Loucy (cell line): ENCODE data around the gene SYNE2.

Experiments
- EZH2phosphoT487 ChIP-seq: fragments of 200-600 bp; IDR thresholded peaks from 2 replicates; pipeline ENCODE4 v1.6.1; 2018; ENCODE audit warnings: antibody characterized with exemption, mild to moderate bottlenecking, moderate library complexity, borderline replicate concordance
- TF ChIP-seq, protein P1 (sequence below): fragments of 200-600 bp; sonication (generic); conservative IDR thresholded peaks from 2 replicates; pipeline ENCODE4 v1.5.1; 2014; ENCODE audit warnings: mild to moderate bottlenecking, antibody characterized with exemption, low read length

DNA sequence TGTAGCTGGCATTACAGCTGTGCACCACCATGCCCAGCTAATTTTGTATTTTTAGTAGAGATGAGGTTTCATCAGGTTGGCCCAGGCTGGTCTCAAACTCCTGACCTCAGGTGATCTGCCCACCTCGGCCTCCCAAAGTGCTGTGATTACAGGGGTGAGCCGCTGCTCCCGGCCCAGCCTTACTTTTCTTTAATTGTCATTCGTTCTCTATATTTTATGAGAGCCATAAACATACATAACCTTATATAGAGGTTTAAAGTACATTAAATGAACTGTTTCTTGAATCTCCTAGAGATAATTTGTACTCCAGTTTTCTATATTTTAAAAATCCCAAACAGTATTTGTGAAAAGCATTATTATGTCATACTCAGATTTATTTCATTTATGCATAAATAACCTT lies 98.6 kb downstream of the SYNE2 start:
- TF ChIP-seq, protein P1, sequence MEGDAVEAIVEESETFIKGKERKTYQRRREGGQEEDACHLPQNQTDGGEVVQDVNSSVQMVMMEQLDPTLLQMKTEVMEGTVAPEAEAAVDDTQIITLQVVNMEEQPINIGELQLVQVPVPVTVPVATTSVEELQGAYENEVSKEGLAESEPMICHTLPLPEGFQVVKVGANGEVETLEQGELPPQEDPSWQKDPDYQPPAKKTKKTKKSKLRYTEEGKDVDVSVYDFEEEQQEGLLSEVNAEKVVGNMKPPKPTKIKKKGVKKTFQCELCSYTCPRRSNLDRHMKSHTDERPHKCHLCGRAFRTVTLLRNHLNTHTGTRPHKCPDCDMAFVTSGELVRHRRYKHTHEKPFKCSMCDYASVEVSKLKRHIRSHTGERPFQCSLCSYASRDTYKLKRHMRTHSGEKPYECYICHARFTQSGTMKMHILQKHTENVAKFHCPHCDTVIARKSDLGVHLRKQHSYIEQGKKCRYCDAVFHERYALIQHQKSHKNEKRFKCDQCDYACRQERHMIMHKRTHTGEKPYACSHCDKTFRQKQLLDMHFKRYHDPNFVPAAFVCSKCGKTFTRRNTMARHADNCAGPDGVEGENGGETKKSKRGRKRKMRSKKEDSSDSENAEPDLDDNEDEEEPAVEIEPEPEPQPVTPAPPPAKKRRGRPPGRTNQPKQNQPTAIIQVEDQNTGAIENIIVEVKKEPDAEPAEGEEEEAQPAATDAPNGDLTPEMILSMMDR = no peak
- TF ChIP-seq EZH2phosphoT487 = no peak
